HCT116 (cell line): ENCODE results near the gene SERTAD2. TPM values are rescaled to one million over a fixed set of nuclear protein-coding genes. Genes with fewer than 3 reads are reported as not detected.
A peak's percentile ranks its signal among the peaks of the same experiment; 100 is the strongest.

ENCODE experiments used
- ATAC-seq: fragments of 200-7000 bp; cut with Tn5 transposase; 2 replicates; pipeline ENCODE4 v1.9.1; 2020; ENCODE audit warnings: mild to moderate bottlenecking, moderate library complexity
- Bru-seq: library from RNA; stranded (reverse); fragments of 400-500 nt; gene quantifications from one replicate; lab custom pipeline; 2021; lab: Mats Ljungman, UMichigan
- BruChase-seq, 2 experiments: library from RNA; stranded (reverse); fragments of 400-500 nt; gene quantifications; one replicate each; lab custom pipeline; 2021; lab: Mats Ljungman, UMichigan
- BruUV-seq: library from RNA; stranded (reverse); fragments of 400-500 nt; replicated peaks from 2 replicates; lab custom pipeline; 2021; lab: Mats Ljungman, UMichigan
- CTCF ChIA-PET: fragments of 300-600 bp; sonication (Branson Sonifier 250); formaldehyde crosslinking; loops from one replicate; lab custom pipeline; 2021; ENCODE audit warnings: antibody characterized with exemption; lab: Charles Lee
- POLR2A ChIA-PET: fragments of 300-600, 350-600 bp; sonication (Branson Sonifier 250); formaldehyde crosslinking; loops from one replicate; lab custom pipeline; 2021; ENCODE audit warnings: antibody characterized with exemption; lab: Charles Lee
- RAD21 ChIA-PET, 2 experiments: fragments of 300-600 bp; sonication (Branson Sonifier 250); formaldehyde crosslinking; loops; one replicate each; lab custom pipeline; 2023; ENCODE audit warnings: low total read pairs in 2 of 2; ENCODE audit not compliant: uncharacterized antibody in 2 of 2, unreplicated experiment in 2 of 2, low non-redundant PET in 1 of 2; lab: Charles Lee
- DNase-seq: peaks from one replicate; pipeline ENCODE4 v3.0.0-alpha.2; 2010; ENCODE audit warnings: low read depth, low spot score
- H2AFZ ChIP-seq: fragments of 200-600 bp; shearing (Covaris generic), sonication (generic); 2 replicates; pipeline ENCODE4 v1.6.1; 2017; ENCODE audit warnings: low read depth, mixed run types, mixed read lengths, antibody characterized with exemption, low read length; ENCODE audit not compliant: poor library complexity, severe bottlenecking
- H3K27ac ChIP-seq: 2 replicates; pipeline ENCODE4 v1.5.1; 2012; ENCODE audit warnings: low read depth, low read length
- H3K27me3 ChIP-seq: fragments of 200-600 bp; sonication (generic); 2 replicates; pipeline ENCODE4 v1.6.1; 2016; ENCODE audit warnings: mixed run types, low read length, mixed read lengths; ENCODE audit not compliant: insufficient read depth
- H3K36me3 ChIP-seq, 2 experiments: fragments of 200-500 bp in 1 of 2; fragments of 200-600 bp in 1 of 2; sonication (Bioruptor generic) in 1 of 2; sonication (generic) in 1 of 2; 2 replicates each; pipeline versions ENCODE4 v1.5.1 to v1.6.1; 2014 to 2016; ENCODE audit warnings: low read length in 2 of 2, inconsistent platforms in 1 of 2, mixed read lengths in 1 of 2, mixed run types in 1 of 2; ENCODE audit not compliant: insufficient read depth in 2 of 2, control insufficient read depth in 1 of 2
- H3K4me1 ChIP-seq, 2 experiments: fragments of 200-600 bp in 1 of 2; sonication (generic) in 1 of 2; 2 replicates each; pipeline versions ENCODE4 v1.5.1 to v1.6.1; 2012 to 2017; ENCODE audit warnings: low read length in 2 of 2, inconsistent platforms in 1 of 2, mild to moderate bottlenecking in 1 of 2, mixed read lengths in 1 of 2, mixed run types in 1 of 2, moderate library complexity in 1 of 2; ENCODE audit not compliant: insufficient read depth in 2 of 2, control insufficient read depth in 1 of 2
- H3K4me2 ChIP-seq: fragments of 200-600 bp; sonication (generic); 2 replicates; pipeline ENCODE4 v1.6.1; 2017; ENCODE audit warnings: mixed run types, low read length, mixed read lengths
- H3K4me3 ChIP-seq, 2 experiments: fragments of 200-600 bp in 1 of 2; sonication (generic) in 1 of 2; replicated peaks in 1 of 2; 2 replicates each; pipeline ENCODE4 v1.5.1; 2011 to 2016; ENCODE audit warnings: low read length in 2 of 2, control low read depth in 1 of 2, low read depth in 1 of 2, mild to moderate bottlenecking in 1 of 2, mixed read lengths in 1 of 2, mixed run types in 1 of 2
- H3K79me2 ChIP-seq: fragments of 200-600 bp; sonication (generic); 2 replicates; pipeline ENCODE4 v1.6.1; 2017; ENCODE audit warnings: mild to moderate bottlenecking, mixed run types, low read length, moderate library complexity, mixed read lengths; ENCODE audit not compliant: insufficient read depth
- H3K9ac ChIP-seq: fragments of 200-600 bp; sonication (generic); 2 replicates; pipeline ENCODE4 v1.6.1; 2016; ENCODE audit warnings: low read length, mixed read lengths
- H3K9me2 ChIP-seq: fragments of 200-600 bp; sonication (generic), shearing (Covaris generic); 2 replicates; pipeline ENCODE4 v1.6.1; 2017; ENCODE audit warnings: mixed run types, mild to moderate bottlenecking, moderate library complexity; ENCODE audit not compliant: insufficient read depth
- H3K9me3 ChIP-seq, 2 experiments: fragments of 200-500 bp in 1 of 2; fragments of 200-600 bp in 1 of 2; sonication (Bioruptor generic) in 1 of 2; sonication (generic) in 1 of 2; 2 replicates each; pipeline ENCODE4 v1.6.1; 2014 to 2017; ENCODE audit warnings: low read length in 2 of 2, mixed read lengths in 2 of 2, inconsistent platforms in 1 of 2, low read depth in 1 of 2, mild to moderate bottlenecking in 1 of 2, mixed run types in 1 of 2, moderate library complexity in 1 of 2; ENCODE audit not compliant: control insufficient read depth in 1 of 2, insufficient read depth in 1 of 2
- H4K20me1 ChIP-seq: fragments of 200-600 bp; sonication (generic), shearing (Covaris generic); 2 replicates; pipeline ENCODE4 v1.6.1; 2017; ENCODE audit warnings: mixed run types, mild to moderate bottlenecking, moderate library complexity; ENCODE audit not compliant: insufficient read depth
- ATF3 ChIP-seq: IDR thresholded peaks from 2 replicates; pipeline ENCODE4 v1.6.1; 2012
- EGR1 ChIP-seq: IDR thresholded peaks from 2 replicates; pipeline ENCODE4 v1.6.1; 2012; ENCODE audit warnings: low read depth
- JUND ChIP-seq: IDR thresholded peaks from 2 replicates; pipeline ENCODE4 v1.6.1; 2012
- MAX ChIP-seq: IDR thresholded peaks from 2 replicates; pipeline ENCODE4 v1.6.1; 2012
- POLR2A ChIP-seq: IDR thresholded peaks from 2 replicates; pipeline ENCODE4 v1.7.0; 2011; ENCODE audit warnings: borderline replicate concordance; ENCODE audit not compliant: insufficient read depth, insufficient read length; ENCODE audit errors: extremely low read depth
- POLR2AphosphoS5 ChIP-seq: IDR thresholded peaks from 2 replicates; pipeline ENCODE4 v1.6.1; 2011; ENCODE audit warnings: mild to moderate bottlenecking, low read depth, low read length, moderate library complexity
- RAD21 ChIP-seq: IDR thresholded peaks from 2 replicates; pipeline ENCODE4 v1.6.1; 2012; ENCODE audit warnings: low read depth, mild to moderate bottlenecking
- REST ChIP-seq: IDR thresholded peaks from 2 replicates; pipeline ENCODE4 v1.6.1; 2012; ENCODE audit warnings: low read depth
- SIN3A ChIP-seq: IDR thresholded peaks from 2 replicates; pipeline ENCODE4 v1.6.1; 2012; ENCODE audit warnings: low read depth
- SP1 ChIP-seq: IDR thresholded peaks from 2 replicates; pipeline ENCODE4 v1.6.1; 2012; ENCODE audit warnings: low read depth
- TCF7L2 ChIP-seq: IDR thresholded peaks from 2 replicates; pipeline ENCODE4 v1.7.0; 2011; ENCODE audit warnings: borderline replicate concordance, inconsistent platforms; ENCODE audit not compliant: insufficient read depth, insufficient read length; ENCODE audit errors: extremely low read depth
- ZFX ChIP-seq: fragments of 450-650 bp; IDR thresholded peaks from 2 replicates; pipeline ENCODE4 v1.6.1; 2017
- intact Hi-C: fragments of 100-400 bp; cut with micrococcal nuclease; formaldehyde crosslinking; loops from 2 replicates; pipeline ENCODE4 v1.10.0; 2022
- long read RNA-seq: library from polyadenylated mRNA; unstranded; transcript quantifications from one replicate; pipeline ENCODE4 v2.0.0, GENCODE V29; 2021; ENCODE audit not compliant: unreplicated experiment
- polyA plus RNA-seq: library from polyadenylated mRNA; unstranded; fragments of >200 nt; gene quantifications from 2 replicates; pipeline ENCODE4 v1.2.1, GENCODE V29; 2012; ENCODE audit warnings: missing spikeins
- total RNA-seq: library from RNA; stranded (reverse); gene quantifications from one replicate; pipeline ENCODE4 v1.2.1, GENCODE V29; 2021; ENCODE audit not compliant: unreplicated experiment

SERTAD2 gene
- total RNA-seq (80.1 TPM), Bru-seq, nascent RNA (percentile 98 among the genes with signal in this experiment), BruChase-seq, experiment 1, labeled RNA remaining after a 6-hour chase (percentile 96 among the genes with signal in this experiment), BruChase-seq, experiment 2, labeled RNA remaining after a 2-hour chase (percentile 98 among the genes with signal in this experiment)
- 62.0 and 63.9 TPM in 2 replicates for polyA plus RNA-seq
- long read RNA-seq, full-length matches to known transcripts, result 4 of 25 reads
- long read RNA-seq, partial matches to known transcripts, result 0 of 25 reads
- long read RNA-seq, other reads (novel, unspliced or antisense), result 21 of 25 reads

GRCh38 chr2:64653109-64654062 is at the start of gene SERTAD2:
Gene SERTAD2 (minus strand): TSS chr2:64653913. CDS start chr2:64636871, 17,042 bp downstream.
- DNase-seq (no peak), ATAC-seq (peak; percentile 78)
- Histone ChIP-seq H3K36me3 (no peaks in the 10 kb centered on the region), H3K79me2 (peaks cover 70% of the 10 kb centered on the region), H3K9me3 (no peaks in the 10 kb centered on the region), H3K4me3 (peak within 1 kb of the TSS; percentile 74 to 79), H3K27me3 (no peaks in the 10 kb centered on the region), H4K20me1 (peaks cover 25% of the 10 kb centered on the region), H3K9ac (peak within 1 kb of the TSS; percentile 95), H3K4me1 (peaks cover 52 to 69% of the 10 kb centered on the region in 2 experiments), H3K27ac (peak within 1 kb of the TSS; percentile 80), H3K9me2 (no peaks in the 10 kb centered on the region), H3K4me2 (peak within 1 kb of the TSS; percentile 91), H2AFZ (no peak within 1 kb of the TSS)
- BruUV-seq, result no TSS peak
- ChIA-PET RAD21 (interaction anchor here (0.6 to 2.0 kb wide), 5 partner anchors 10 to 186 kb away, joined by 3 to 6 read pairs (median 4); no protein-coding TSS in a partner anchor), CTCF (interaction anchor here (1.0 to 2.9 kb wide), 7 partner anchors 8 to 323 kb away, joined by 3 to 25 read pairs (median 6); no protein-coding TSS in a partner anchor), POLR2A (interaction anchor here (0.7 to 4.1 kb wide), 17 partner anchors 8 to 208 kb away, joined by 3 to 42 read pairs (median 5); partner anchors contain the start of gene AFTPH)
- peak; percentile 64; the same call in 1 of the 2 replicates for TF ChIP-seq MAX
- no peak for TF ChIP-seq ATF3
- no peak for TF ChIP-seq SP1
- peak; percentile 45 for TF ChIP-seq ZFX
- no peak for TF ChIP-seq TCF7L2
- peak; percentile 41; the same call in 1 of the 2 replicates for TF ChIP-seq EGR1
- TF ChIP-seq RAD21, result 0 out of 2 replicates have a peak, but pooled peaks have one; percentile 15
- no peak for TF ChIP-seq JUND
- TF ChIP-seq SIN3A, result peak; percentile 83; the same call in 1 of the 2 replicates
- peak; percentile 75 for TF ChIP-seq POLR2A
- no peak; the same call in 1 of the 2 replicates for TF ChIP-seq POLR2AphosphoS5
- TF ChIP-seq REST, result no peak
- intact Hi-C loops, result loop anchor here (2.0 kb wide), 1 partner anchor 97 kb away; no protein-coding TSS in a partner anchor
